GM18870 (cell line): ENCODE data around the gene IL36RN.

ENCODE experiments used
- ATAC-seq: cut with Tn5 transposase; IDR thresholded peaks from one replicate; pipeline ENCODE4 v1.9.1; 2021; ENCODE audit warnings: moderate library complexity; ENCODE audit not compliant: unreplicated experiment

IL36RN gene

GRCh38 chr2:113046465-113046864, 12.5 kb upstream of the IL36RN start:
- ATAC-seq, result no peak

DNA sequence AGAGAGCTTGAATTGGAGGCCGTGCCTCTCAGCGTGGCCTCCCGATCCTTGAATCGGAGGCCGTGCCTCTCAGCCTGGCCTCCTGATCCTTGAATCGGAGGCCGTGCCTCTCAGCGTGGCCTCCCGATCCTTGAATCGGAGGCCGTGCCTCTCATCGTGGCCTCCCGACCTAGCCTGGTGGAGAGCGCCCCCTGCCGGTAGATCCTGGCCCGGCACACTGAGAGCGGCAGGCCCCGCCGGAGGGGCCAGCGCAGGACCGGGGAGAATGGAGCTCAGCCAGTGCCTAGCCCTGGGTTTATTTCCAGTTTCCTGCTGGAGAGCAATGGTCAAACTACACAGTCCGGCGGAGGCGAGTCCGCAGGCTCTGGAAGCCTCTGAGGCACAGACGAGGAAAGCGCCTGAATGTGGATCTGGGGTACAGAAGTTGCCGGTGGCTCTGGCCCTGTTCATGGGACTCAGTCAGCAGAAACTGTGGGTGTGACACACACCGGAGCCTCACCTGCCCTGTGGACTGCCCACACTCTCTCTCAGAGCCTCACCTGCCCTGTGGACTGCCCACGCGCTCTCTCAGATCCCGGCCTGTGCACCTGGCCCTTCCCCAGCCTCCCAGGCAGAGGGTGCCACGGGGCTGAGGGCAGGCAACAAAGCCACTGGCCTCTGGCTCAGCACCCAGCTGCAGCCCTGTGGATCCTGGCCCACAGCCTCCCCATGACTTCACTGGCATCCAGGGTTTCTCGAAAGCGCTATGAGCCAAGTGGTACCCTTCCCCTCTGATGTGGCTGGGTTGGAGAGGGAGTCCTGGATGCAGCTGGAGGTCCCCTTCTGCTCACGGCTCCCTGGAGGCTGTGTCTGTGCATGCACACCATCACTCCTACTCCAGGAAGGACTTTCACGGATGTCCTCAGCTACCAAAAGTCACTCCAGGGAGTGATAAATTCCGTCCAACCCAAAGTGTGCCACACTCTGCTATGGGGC, 7.8 kb upstream of the IL36RN start:
- ATAC-seq, result no peak

GRCh38 chr2:113052396-113052917, 6.5 kb upstream of the IL36RN start, which contains the start of gene IL36B:
Gene IL36B, minus strand, starts transcription at chr2:113052867.
- ATAC-seq, result no peak

GRCh38 chr2:113053666-113054065, 5.3 kb upstream of the IL36RN start:
- no peak for ATAC-seq

DNA sequence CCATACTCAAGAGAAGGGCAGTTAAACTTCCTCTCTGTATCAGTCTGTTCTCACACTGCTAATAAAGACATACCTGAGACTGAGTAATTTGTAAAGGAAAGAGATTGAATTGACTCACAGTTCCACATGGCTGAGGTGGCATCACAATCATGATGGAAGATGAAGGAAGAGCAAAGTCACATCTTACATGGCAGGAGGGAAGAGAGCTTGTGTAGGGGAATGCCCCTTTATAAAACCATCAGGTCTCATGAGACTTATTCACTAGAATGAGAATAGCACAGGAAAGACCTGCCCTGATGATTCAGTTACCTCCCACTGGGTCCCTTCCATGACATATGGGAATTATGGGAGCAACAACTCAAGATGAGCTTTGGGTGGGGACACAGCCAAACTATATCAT, 4.9 kb upstream of the IL36RN start:
- no peak for ATAC-seq

DNA sequence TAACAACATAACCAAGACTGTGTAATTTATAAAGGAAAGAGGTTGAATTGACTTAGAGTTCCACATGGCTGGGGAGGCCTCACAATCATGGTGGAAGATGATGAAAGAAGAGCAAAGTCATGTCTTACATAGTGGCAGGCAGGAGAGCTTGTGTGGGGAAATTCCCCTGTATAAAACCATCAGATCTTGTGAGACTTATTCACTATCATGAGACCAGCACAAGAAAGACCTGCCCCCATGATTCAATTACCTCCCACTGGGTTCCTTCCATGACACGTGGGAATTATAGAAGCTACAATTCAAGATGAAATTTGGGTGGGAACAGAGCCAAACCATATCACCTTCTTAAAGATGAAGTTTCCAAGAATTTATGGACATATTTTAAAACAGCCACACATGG, 2.5 kb upstream of the IL36RN start:
- no peak for ATAC-seq

GRCh38 chr2:113057117-113057516, 1.9 kb upstream of the IL36RN start:
- ATAC-seq, result no peak

GRCh38 chr2:113058411-113058994, 495 bp upstream of the IL36RN start:
- ATAC-seq, result no peak

DNA sequence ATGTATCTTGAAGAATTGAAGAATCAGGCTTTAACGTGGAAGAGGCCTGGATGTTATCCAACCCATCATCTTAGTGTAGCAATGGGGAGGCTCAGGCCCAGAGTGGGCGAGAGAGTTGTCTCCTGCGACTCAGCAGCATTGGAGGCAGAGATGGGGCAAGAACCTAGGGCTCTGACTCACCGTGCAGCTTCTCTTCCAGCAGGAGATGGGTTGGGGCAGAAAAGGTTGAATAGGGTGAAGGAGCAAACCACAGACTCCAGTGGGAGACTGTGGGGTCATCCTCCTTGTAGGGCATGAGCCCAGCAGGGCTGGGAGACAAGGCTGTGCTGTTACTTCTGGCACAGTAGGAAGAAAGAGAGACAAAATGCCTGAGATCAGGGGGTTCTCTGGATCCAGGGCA, 1.4 kb downstream of the IL36RN start:
- no peak for ATAC-seq

DNA sequence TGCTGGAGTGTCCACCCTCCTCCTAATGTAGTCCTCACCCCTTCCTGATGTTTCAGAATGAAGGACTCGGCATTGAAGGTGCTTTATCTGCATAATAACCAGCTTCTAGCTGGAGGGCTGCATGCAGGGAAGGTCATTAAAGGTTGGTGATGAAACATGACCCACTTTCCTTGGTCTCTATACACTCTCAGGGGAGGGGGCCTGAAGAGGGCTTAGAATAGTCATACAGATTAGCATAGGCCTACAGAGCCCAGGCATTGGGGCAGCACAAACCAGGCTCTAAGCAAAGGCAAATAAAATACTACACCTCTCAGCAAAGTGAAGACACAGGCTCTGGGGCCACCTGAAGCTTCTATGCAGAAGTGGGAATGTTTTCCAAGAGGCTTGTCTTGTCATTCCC, 1.8 kb downstream of the IL36RN start:
- ATAC-seq, result no peak

DNA sequence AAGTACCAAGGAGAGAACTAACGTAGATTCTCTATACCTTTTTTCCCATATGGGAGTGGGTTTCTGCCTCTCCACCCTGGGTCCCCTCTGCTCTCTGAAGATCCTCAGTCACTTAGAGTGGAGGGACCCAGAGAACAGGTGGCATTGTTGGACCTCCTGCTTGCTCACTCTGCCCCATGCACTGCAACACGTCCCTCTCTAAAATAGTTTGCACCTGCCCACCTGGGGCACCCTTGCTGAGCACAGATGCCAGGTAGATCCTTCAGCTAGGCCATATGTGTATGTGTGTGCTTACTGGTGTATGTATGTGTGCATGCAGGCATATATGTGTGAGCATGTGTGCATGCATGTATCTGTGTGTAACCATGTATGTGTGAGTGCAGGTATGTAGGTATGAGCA, 2.2 kb downstream of the IL36RN start:
- no peak for ATAC-seq

- no peak for ATAC-seq
Observed at GRCh38 chr2:113061896-113062770, 3.1 kb downstream of the IL36RN start.

DNA sequence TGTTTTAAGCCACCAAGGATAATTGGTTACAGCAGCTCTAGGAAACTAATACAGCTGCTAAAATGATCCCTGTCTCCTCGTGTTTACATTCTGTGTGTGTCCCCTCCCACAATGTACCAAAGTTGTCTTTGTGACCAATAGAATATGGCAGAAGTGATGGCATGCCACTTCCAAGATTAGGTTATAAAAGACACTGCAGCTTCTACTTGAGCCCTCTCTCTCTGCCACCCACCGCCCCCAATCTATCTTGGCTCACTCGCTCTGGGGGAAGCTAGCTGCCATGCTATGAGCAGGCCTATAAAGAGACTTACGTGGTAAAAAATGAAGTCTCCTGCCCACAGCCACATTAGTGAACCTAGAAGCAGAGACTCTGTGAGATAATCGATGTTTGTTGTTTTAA, 5.3 kb downstream of the IL36RN start:
- ATAC-seq, result no peak

GRCh38 chr2:113064898-113065297, 5.9 kb downstream of the IL36RN start:
- no peak for ATAC-seq

GRCh38 chr2:113067681-113068080, 8.7 kb downstream of the IL36RN start, which contains the start of gene IL1F10:
Gene IL1F10, plus strand, starts transcription at chr2:113067970. Its CDS starts 4,769 bp downstream, at chr2:113072739.
- no peak for ATAC-seq

GRCh38 chr2:113068249-113068648, 9.3 kb downstream of the IL36RN start:
- ATAC-seq, result no peak

GRCh38 chr2:113068706-113069485, 9.9 kb downstream of the IL36RN start:
- no peak for ATAC-seq

- ATAC-seq, result no peak
Observed at GRCh38 chr2:113069676-113070605, 10.9 kb downstream of the IL36RN start.

- ATAC-seq, result no peak
Observed at GRCh38 chr2:113070606-113070975, 11.6 kb downstream of the IL36RN start.
